Skin epidermis (tissue), 12 donors: Measurements from ENCODE around the gene FAM174C.
"Not testable (repeated sequence)": the region's sequence is repeated elsewhere in the genome, so short reads cannot be mapped to it uniquely, and the experiment has no call there.

Experiments used
- H3K27ac ChIP-seq, 21 experiments: fragments of 200-600 bp; sonication (generic) in 11 of 21; one replicate each; pipeline ENCODE4 v1.5.0; 2020; ENCODE audit warnings: mild to moderate bottlenecking in 3 of 21, inconsistent platforms in 2 of 21, moderate library complexity in 2 of 21
- H3K4me3 ChIP-seq, 7 experiments: fragments of 200-600 bp; sonication (generic) in 2 of 7; one replicate each; pipeline ENCODE4 v1.5.0; 2020; ENCODE audit warnings: inconsistent platforms in 2 of 7, mild to moderate bottlenecking in 2 of 7, moderate library complexity in 1 of 7

Gene FAM174C

DNA sequence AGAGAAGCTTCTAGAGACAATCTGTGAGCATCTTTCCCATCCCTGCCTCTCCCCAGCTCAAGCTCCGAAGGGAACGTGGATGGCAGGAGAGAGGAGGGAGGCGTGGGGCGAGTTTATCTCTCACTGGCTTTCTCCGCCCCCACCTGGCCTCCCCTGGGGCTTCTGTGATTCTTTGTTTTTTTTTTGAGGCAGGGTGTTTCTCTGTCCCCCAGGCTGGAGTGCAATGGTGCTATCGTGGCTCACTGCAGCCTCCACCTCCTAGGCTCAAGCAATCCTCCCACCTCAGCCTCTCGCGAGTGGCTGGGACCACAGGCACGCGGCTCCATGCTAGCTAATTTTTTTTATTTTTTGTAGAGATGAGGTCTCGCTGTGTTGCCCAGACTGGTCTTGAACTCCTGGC is 33.4 kb downstream of the FAM174C start:
- Histone ChIP-seq H3K27ac (no peak overlapping the region), H3K4me3 (no peak overlapping the region)

DNA sequence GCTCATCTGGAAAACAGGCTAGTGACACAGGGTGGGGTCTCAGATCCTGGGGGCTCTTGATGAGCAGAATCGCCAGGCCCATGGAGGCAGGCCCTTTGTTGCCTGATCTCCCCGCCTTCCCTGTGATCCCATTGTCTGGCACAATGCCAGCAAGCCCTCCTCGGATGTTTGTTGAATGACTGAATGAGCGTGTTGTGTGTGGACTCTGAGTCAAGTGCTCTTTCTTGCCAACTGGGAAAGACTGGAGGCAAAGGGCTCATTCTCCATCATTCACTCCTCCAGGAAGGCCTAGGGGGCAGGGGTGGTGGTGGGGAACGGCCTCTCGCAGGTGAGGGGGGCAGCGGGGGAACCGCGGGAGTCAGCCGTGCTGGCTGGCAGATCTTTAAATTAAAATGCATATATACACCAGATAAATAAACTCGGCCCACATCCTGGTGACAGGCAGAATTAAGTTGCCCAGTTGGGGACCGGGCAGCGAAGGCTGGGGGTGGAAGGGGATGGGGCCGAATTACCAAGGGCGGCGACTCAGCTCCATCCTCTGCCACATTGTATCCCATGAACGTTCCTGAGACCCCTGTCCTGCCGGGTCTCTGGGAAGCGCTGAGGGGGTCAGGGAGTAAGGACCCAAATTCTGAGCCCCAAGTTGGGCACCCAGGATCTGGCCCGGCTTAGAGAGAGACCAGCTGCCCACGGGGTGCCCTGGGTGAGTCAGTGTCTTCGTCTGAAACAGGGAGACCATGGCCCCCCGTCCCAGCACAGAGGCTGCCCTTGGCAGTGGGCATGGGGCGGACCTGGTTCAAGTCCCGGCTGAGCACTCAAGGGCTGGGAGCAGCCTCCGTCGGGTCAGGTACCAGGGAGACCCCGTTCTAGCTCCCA is 34.9 kb downstream of the FAM174C start:
- Histone ChIP-seq H3K27ac (no peak overlapping the region), H3K4me3 (no peak overlapping the region)

DNA sequence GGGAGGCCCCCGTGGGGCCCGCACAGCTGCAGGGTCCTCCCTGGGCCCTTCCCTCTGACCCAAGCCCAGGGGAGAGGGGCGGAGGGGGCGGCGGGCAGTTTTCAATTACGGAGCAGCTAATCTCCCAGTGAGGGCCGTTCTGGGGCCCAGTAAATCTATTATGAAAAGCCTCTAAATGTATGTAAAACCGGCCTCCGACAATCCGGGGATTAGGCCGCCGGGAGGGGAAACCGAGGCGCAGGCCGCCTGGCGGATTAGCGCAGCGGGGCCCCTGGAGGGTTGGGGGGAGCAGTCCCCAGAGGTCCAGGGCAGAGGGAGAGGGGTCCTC is 35.5 kb downstream of the FAM174C start:
- H3K27ac ChIP-seq = no peak overlapping the region
- no peak overlapping the region for H3K4me3 ChIP-seq

DNA sequence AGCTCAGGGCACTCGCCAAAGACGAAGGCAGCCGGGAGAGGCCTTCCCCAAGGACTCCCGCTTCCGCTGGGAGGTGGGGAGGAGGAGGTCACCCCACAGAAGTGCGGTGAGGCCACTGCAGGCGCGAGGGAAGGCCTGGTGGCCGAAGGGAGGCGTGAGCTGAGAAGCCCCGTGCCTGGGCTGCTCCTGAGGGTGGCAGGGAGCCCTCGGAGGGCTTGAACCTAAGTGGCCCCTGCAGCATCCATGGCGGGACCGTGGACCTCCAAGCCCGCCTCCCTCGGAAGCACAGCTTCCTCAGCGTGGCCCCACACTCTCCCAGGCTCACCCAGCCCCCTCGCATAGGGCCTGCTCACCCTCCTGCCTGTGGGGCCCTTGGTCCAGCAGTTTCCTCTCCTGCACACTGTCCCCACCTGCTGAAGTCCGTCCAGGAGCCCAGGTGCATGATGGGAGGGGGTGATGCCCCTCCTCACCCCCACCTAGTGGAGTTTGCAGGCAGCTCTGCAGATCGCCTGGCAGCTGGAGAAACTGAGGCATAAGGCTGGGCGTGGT is 36.3 kb downstream of the FAM174C start:
- no peak overlapping the region for H3K4me3 ChIP-seq
- H3K27ac ChIP-seq = no peak overlapping the region

DNA sequence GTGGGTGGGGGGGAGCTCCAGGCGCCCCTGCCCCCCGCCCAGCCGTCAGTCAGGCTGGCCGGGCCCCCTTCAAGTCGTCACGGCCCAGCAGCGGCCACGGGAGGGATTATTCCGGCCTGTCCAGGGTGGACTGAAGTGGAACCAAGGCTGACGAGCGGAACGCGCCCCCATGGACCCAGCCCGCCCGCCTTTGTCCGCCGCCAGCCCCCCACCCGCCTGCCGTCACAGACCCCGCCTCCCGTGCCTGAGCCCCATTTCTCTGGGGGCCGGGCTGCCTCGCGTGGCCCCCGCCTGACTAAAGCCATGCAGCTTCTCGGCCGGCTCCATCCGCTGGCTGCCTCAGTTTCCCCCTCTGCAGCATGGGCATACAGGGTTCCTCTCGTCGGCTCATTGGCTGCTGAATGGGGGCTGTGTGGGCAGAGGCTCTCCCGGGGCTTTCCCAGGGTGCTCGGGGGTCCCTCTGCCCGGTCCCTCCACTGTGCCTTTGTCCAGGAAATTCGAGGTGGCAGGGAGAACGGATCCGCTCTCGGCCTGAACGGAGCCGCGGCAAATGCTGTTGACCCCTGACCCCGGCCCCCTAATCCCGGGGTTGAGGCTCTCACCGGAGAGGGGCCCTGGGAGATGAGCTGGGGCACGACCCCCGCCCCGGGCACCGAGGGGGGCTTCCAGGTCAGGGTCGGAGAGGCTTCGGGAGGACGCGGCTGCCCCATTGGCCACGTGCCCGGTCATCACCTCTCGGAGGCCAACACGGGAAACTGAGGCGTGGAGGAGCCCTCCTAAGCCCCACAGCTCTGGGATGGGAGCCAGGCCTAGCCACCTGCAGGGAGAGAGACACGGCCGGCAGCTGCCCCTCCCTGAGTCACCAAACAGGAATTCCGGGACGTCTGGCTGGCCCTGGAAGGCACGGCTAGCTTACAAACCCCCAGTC is 37.7 kb downstream of the FAM174C start:
- no peak overlapping the region for H3K4me3 ChIP-seq
- H3K27ac ChIP-seq = no peak overlapping the region

DNA sequence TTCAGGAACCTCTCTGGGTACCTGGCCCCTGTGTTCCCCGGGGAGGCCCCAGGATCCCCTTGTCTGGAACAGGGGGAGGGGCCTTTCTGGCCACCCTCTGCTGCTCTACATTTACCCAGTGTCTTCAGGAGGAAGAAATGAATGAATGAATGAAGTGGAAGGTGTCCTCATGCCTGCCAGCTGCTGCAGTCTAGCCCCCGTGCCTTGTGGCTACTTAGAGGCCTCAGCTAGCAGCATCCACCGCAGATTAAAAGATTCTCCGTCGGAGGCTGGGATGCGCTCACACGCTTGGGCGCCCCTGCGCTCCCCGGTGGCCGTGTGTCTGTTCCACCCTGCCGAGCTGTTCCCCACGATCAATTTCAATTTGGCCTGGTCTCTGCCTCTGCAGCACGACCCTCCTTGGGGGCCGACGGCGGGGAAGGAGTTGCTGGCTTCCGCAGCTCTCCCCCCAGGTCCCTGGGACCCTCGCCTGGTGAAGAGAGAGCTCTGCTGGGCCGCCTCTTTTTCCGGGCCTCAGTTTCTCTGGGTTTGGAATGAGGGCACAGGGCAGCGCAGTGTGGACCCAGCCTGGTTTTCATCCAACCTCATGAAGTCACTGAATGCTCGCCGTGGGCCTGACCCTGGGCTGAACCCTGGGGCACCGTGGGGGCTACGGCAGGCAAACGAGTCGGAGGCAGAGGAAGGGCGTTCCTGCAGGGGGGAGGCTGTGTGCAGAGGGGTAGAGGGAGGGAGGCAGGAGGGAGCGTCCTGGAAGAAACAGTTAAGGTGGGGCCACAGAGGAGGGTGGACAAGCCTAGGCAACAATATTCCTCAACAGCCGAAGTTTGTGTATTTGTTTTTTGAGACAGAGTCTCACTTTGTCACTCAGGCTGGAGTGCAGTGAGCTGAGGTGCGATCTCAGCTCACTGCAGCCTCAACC is 38.6 kb downstream of the FAM174C start:
- no peak overlapping the region for H3K27ac ChIP-seq
- H3K4me3 ChIP-seq = no peak overlapping the region

DNA sequence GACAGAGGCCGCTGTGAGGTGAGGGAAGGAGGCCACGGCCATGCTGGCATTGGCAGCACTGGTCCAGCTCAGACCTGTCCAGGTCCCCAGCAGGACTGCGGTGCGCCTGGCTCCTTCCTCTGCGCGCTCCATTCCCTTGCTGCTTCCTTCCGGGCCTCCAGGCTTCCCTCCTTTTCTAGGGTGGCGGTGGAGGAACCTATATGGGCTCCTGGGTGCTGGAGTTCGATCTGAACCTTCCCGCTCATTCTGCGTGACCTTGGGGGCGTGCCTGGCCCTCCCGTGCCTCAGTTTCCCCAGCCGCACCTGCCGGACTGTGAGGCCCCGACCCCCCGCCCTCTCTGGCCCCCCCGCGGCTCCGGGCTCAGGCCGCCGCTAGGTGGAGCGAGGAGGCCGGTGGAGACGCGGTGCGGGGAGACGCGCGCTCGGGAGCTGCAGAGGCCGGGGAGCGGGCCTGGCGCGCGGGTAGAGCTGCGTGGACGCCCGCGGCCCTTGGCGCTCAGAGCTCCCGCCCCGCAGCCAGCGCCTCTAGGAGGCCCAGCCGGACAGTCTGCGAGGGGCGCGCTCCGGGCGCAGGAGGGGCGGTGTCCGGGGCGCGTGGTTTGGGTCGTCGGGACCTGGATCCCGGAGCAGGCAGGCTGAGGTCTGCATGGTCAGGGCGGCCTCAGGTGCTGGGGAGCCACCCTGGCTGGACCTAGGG is 40.3 kb downstream of the FAM174C start:
- no peak overlapping the region for H3K27ac ChIP-seq
- peak overlapping the region in 1 of 7 experiments; percentile 10 for H3K4me3 ChIP-seq

DNA sequence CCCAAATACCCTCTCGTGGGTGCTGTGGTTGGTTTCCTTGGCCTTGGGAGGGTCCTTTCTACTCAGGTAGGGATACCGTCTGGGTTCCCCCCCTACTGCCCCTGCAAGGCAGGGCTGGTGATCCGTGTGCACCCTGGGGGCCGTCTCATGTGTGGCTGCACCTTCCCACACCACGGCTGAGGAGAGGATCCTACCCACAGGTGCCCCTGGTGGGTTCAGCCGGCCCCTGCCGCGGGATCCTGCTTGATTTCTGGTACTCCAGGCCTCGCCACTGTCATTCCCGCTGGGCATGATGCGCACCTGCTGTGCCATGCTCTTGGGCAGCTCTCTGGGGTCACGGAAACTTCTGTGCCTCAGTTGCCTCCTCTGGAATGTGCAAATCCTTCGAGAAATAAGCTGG is 41.1 kb downstream of the FAM174C start:
- H3K4me3 ChIP-seq = no peak overlapping the region

DNA sequence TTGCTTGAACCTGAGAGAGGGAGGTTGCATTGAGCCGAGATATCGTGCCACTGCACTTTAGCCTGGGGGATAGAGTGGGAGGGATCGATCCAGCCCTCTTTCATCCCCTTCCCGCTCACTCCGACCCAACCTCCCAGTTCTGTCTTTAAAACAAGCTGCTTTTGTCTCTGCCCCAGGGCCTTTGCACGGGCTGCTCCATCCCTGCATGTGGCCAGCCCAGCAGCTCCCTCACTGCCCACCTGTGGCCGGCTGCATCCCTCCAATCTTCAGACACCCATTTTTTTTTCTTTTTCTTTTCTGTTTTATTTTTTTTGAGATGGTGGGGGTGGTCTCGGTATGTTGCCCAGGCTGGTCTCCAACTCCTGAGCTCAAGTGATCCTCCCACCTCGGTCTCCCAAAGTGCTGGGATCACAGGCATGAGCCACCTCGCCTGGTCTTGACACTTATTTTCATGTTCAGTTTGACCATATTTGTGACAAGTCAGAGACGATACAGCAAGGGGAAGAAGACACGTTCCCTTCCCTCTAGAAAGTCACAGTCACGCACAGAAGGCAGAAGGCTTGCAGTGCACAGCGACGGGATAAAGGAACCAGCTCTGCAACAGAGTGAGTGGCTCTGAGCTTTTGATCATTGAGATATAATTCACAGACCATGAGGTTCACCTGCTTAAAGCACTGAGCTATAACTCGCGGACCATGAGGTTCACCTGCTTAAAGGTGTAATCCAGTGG is 42.1 kb downstream of the FAM174C start:
- no peak overlapping the region for H3K4me3 ChIP-seq
- H3K27ac ChIP-seq = no peak overlapping the region

More for the DNA sequence above, 41.1 kb downstream of the FAM174C start:
- H3K27ac ChIP-seq = no peak overlapping the region

DNA sequence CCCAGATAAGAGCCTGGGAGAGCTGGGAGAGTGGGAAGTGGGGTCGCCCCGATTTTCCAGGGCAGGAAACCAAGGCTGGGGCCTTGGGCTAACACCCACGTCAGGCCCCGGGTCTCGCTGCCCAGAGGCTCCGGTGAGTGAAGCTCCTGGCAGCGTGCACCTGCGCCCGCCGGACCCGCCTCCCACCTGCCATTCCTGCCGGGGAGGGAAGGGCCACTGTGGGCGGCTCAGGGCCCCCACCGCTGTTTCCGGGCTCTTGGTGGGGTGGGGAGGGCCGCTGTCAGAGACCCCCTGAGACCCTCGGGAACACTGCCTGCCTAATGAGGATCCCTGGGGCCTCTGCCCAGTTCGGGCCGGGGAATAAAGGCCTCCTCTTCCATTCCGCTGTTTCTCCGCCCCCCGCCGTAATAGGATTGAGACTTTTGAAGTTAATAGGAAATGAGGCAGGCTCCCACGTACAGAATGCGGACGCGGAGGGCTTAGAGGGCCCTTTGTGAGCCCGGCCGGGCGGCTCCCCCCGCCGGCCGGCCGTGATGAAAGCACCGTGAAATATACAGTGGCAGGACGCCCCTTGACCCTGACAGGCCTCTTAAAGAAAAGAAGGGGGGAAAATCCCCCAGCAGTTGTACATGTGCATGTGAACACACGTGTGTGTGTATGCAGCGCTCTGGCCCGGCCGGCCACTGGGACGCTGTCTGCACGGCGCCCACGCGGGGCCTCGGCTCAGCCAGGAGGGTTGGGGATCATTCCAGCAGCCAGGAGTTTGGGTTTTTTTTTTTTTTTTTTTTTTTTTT is 43.5 kb downstream of the FAM174C start:
- no peak overlapping the region for H3K27ac ChIP-seq
- no peak overlapping the region for H3K4me3 ChIP-seq

DNA sequence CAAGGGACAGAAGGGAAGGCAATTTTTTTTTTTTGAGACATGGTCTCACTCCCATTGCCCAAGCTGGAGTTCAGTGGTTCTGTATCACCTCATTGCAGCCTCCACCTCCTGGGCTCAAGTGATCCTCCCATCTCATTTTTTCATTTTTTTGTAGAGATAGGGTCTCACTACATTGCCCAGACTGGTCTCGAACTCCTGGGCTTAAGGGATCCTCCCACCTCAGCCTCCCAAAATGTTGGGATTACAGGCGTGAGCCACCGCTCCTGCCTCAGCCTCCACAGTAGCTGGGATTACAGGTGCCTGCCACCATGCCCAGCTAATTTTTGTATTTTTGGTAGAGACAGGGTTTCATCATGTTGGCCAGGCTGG is 44.9 kb downstream of the FAM174C start:
- H3K4me3 ChIP-seq, H3K27ac ChIP-seq: not testable (repeated sequence)

DNA sequence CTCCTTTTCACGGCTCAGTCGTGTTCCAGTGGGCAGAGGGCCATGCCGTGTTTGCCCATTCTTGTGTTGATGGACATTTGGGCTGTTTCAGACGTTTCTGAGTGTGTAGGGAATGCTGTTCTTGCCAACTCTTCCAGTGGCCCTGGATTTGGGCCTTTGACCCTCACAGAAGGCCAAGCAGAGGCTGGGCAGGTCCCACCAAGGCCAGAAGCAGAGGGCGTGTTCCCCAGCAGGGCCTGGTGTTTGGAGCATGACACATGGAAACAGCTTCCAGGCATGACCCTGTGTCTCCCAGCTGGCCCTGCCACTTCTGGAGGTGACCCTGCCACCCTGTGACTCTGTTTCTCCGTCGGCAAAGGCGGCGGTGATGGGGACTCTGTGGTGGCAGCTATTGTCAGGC is 46.2 kb downstream of the FAM174C start:
- no peak overlapping the region for H3K27ac ChIP-seq
- H3K4me3 ChIP-seq = no peak overlapping the region

DNA sequence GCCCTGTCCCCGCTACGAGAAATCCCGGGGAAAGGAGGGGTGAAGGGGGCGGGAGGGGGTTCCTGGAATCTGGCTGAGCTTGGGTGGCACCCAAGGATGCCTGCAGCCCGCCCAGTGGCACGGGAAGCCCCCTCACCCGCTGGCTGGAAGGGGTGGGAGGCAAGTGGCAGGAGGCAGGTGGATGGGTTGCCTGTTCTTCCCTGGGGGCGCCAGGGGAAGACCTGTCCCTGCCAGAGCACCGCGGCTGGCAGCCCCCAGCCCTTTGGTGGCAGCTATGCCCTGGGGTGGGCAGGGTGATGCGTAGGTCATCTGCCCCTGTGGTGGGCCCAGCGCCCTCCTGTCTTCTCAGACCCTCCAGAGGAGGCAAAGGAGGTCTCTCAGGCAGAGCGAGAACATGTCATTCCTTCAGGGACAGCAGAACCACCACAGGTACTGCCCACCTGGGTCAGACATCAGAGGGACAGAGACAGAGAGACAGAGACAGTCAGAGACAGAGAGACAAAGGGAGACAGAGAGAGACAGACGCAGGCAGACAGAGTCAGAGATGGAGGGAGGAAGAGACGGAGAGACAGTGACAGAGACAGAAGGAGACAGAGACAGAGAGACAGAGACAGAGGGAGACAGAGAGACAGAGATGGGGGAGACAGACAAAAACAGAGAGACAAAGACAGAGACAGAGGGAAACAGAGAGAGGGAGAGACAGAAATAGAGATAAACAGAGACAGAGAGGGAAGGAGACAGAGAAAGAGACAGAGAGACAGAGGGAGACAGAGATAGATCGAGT is 47.1 kb downstream of the FAM174C start:
- Histone ChIP-seq H3K4me3 (no peak overlapping the region), H3K27ac (no peak overlapping the region)

DNA sequence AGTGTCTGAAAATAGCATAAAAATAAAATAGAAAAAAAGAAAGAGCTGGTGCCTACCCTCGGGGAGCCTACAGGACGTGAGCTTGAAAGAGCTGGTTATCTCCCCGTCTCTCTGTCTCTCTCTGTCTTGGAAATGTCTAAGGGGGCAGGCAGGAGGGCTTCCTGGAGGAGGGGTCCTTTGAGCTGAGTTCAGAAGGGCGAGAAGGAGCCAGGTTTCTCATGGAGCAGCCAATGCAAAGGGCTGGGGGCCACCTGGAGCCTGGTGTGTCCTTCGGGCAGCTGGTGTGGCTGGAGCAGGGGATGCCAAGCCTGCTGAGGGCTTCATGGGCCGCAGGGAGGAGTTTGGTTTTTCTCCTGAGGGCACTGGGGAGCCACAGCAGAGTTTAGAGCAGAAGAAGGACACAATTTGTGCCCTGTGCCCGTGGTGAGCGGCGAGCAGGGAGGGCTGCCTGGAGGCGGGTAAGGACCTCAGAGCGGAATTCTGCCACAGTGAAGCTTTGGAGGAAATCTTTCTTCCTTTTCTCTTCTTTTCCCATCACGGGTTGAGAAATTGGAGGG is 49.0 kb downstream of the FAM174C start:
- Histone ChIP-seq H3K4me3 (peak overlapping the region in 2 of 7 experiments; percentile 11 to 28), H3K27ac (peak overlapping the region in 1 of 21 experiments; percentile 57)

DNA sequence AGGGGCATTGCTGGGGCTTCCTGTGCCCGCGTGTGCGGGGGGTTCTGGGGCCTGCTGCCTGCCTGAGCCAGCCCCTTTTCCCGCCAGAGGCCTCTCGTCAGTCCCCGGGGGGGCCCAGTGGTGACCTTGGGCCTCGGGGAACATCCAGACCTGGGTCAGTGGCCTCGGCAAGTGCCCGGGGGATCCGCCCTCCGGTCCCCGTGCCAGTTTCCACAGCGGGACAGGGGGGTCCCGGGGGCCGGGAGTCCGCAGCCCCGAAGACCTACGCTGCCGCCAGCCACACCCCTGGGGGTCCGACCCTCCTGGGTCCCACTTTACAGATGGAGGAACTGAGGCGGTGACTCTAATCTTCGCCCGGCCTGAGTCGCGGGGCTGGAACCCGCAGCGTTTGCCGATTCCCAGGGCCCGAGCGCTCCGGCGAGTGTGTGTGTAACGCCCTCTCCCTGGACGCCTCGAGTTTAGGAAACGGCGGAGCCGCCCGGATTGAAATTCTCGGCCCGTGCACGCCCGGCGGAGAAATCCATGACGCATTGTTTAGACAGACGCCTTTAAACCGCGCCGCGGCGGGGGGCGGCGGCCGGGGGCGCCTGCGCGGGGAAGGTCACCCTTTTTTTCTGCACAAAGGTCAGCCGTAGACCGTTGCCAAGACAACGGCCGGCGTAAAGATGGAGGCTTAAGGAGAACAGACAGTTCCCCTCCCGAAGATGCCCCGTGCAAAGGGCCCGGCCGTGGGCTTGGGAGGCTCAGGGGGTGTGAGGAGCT is 49.7 kb downstream of the FAM174C start:
- H3K27ac ChIP-seq = peak overlapping the region in 5 of 21 experiments; percentile 8 to 57 (median 44)

More for the DNA sequence above, 49.7 kb downstream of the FAM174C start:
- H3K4me3 ChIP-seq = peak overlapping the region in 6 of 7 experiments; percentile 4 to 31 (median 18)
